Mesenchymal stem cell (in vitro differentiated cells and primary cell): ENCODE results near the gene GAREM1.
A peak's percentile ranks its signal among the peaks of the same experiment; 100 is the strongest.

ENCODE experiments used
- DNase-seq: peaks from one replicate; pipeline ENCODE4 v3.0.0-alpha.2; 2013
- H2AFZ ChIP-seq: one replicate; pipeline ENCODE4 v1.6.1; 2013; ENCODE audit warnings: low read depth, mild to moderate bottlenecking, control low read depth, inconsistent platforms, low read length, moderate library complexity
- H2AK5ac ChIP-seq: 2 replicates; pipeline ENCODE4 v1.6.1; 2013; ENCODE audit warnings: low read length, moderate library complexity, mild to moderate bottlenecking, inconsistent platforms; ENCODE audit not compliant: severe bottlenecking
- H2BK120ac ChIP-seq: one replicate; pipeline ENCODE4 v1.6.1; 2013; ENCODE audit warnings: low read depth, mild to moderate bottlenecking, inconsistent platforms, low read length, moderate library complexity
- H2BK12ac ChIP-seq, 2 experiments: one replicate each; pipeline ENCODE4 v1.6.1; 2013; ENCODE audit warnings: inconsistent platforms in 2 of 2, low read length in 2 of 2, mild to moderate bottlenecking in 2 of 2, moderate library complexity in 2 of 2, control low read depth in 1 of 2
- H2BK15ac ChIP-seq: one replicate; pipeline ENCODE4 v1.6.1; 2013; ENCODE audit warnings: mild to moderate bottlenecking, low read depth, inconsistent platforms; ENCODE audit not compliant: poor library complexity, severe bottlenecking
- H2BK5ac ChIP-seq: 2 replicates; pipeline ENCODE4 v1.6.1; 2013; ENCODE audit warnings: low read depth, mild to moderate bottlenecking, low read length, control low read depth, inconsistent platforms; ENCODE audit not compliant: poor library complexity, severe bottlenecking
- H3K14ac ChIP-seq, 2 experiments: one replicate each; pipeline ENCODE4 v1.6.1; 2013; ENCODE audit warnings: inconsistent platforms in 2 of 2, low read length in 2 of 2, control low read depth in 1 of 2, mild to moderate bottlenecking in 1 of 2, moderate library complexity in 1 of 2
- H3K18ac ChIP-seq, 2 experiments: one replicate each; pipeline ENCODE4 v1.6.1; 2013; ENCODE audit warnings: inconsistent platforms in 2 of 2, low read length in 2 of 2, control low read depth in 1 of 2, low read depth in 1 of 2, mild to moderate bottlenecking in 1 of 2
- H3K23ac ChIP-seq, 2 experiments: one replicate each; pipeline ENCODE4 v1.6.1; 2013; ENCODE audit warnings: inconsistent platforms in 2 of 2, low read length in 2 of 2, mild to moderate bottlenecking in 2 of 2, moderate library complexity in 2 of 2, control low read depth in 1 of 2
- H3K27ac ChIP-seq: 2 replicates; pipeline ENCODE4 v1.5.1; 2013; ENCODE audit warnings: mild to moderate bottlenecking, moderate library complexity, low read length, control low read depth, inconsistent platforms; ENCODE audit not compliant: poor library complexity, severe bottlenecking
- H3K27me3 ChIP-seq, 2 experiments: 2 replicates each; pipeline versions ENCODE4 v1.6.1 to v1.7.0; 2013; ENCODE audit warnings: low read length in 2 of 2, mild to moderate bottlenecking in 2 of 2, moderate library complexity in 2 of 2, control low read depth in 1 of 2, inconsistent platforms in 1 of 2; ENCODE audit not compliant: control insufficient read depth in 1 of 2, insufficient read depth in 1 of 2
- H3K36me3 ChIP-seq, 2 experiments: 2 replicates each; pipeline versions ENCODE4 v1.6.1 to v1.7.0; 2013; ENCODE audit warnings: low read length in 2 of 2, control low read depth in 1 of 2, inconsistent platforms in 1 of 2, low read depth in 1 of 2, mild to moderate bottlenecking in 1 of 2; ENCODE audit not compliant: insufficient read depth in 2 of 2, control insufficient read depth in 1 of 2
- H3K4ac ChIP-seq, 2 experiments: one replicate each; pipeline ENCODE4 v1.6.1; 2013; ENCODE audit warnings: inconsistent platforms in 2 of 2, low read length in 2 of 2, mild to moderate bottlenecking in 2 of 2, moderate library complexity in 2 of 2, control low read depth in 1 of 2, low read depth in 1 of 2
- H3K4me1 ChIP-seq: 2 replicates; pipeline ENCODE4 v1.6.1; 2013; ENCODE audit warnings: low read depth, low read length, control low read depth; ENCODE audit not compliant: control insufficient read depth, insufficient read depth
- H3K4me2 ChIP-seq: 2 replicates; pipeline ENCODE4 v1.6.1; 2013; ENCODE audit warnings: low read length, mild to moderate bottlenecking, inconsistent platforms; ENCODE audit not compliant: poor library complexity, severe bottlenecking
- H3K4me3 ChIP-seq, 2 experiments: 2 replicates each; pipeline versions ENCODE4 v1.5.1 to v1.7.0; 2013; ENCODE audit warnings: low read length in 2 of 2, mild to moderate bottlenecking in 2 of 2, control low read depth in 1 of 2, low read depth in 1 of 2; ENCODE audit not compliant: insufficient read depth in 1 of 2
- H3K79me1 ChIP-seq: replicated peaks from 2 replicates; pipeline ENCODE4 v1.6.1; 2013; ENCODE audit warnings: mild to moderate bottlenecking, control low read depth, low read length, inconsistent platforms; ENCODE audit not compliant: poor library complexity, severe bottlenecking
- H3K9ac ChIP-seq: 2 replicates; pipeline ENCODE4 v1.7.0; 2013; ENCODE audit warnings: mild to moderate bottlenecking, low read length, moderate library complexity
- H3K9me3 ChIP-seq: 2 replicates; pipeline ENCODE4 v1.7.0; 2013; ENCODE audit warnings: mild to moderate bottlenecking, low read length; ENCODE audit not compliant: control insufficient read depth
- H4K8ac ChIP-seq: one replicate; pipeline ENCODE4 v1.6.1; 2013; ENCODE audit warnings: inconsistent platforms, mild to moderate bottlenecking, low read length, moderate library complexity
- H4K91ac ChIP-seq: one replicate; pipeline ENCODE4 v1.6.1; 2013; ENCODE audit warnings: mild to moderate bottlenecking, low read length, inconsistent platforms
- WGBS: methylation state at CpG from one replicate; pipeline ENCODE4 v1.1.7; 2013; ENCODE audit warnings: mixed read lengths; 5-methylcytosine and 5-hydroxymethylcytosine counted together

Gene GAREM1

GRCh38 chr18:32422201-32422600 is 48.5 kb downstream of the GAREM1 start:
- Histone ChIP-seq H3K4me1 (no peaks in the 10 kb centered on the region), H3K4me3 (no peak overlapping the region), H2BK5ac (no peak overlapping the region), H2BK120ac (no peak overlapping the region), H4K91ac (no peak overlapping the region), H2AK5ac (no peak overlapping the region), H3K9ac (no peak overlapping the region), H3K27me3 (no peaks in the 10 kb centered on the region), H3K27ac (no peak overlapping the region), H2BK15ac (no peak overlapping the region), H4K8ac (no peak overlapping the region), H3K4me2 (no peak overlapping the region), H3K9me3 (no peaks in the 10 kb centered on the region), H3K36me3 (no peaks in the 10 kb centered on the region), H3K14ac (no peak overlapping the region), H3K23ac (no peak overlapping the region), H3K4ac (no peak overlapping the region), H2AFZ (no peak overlapping the region), H3K18ac (peak overlapping the region in 1 of 2 experiments; percentile 8), H3K79me1 (peaks cover 10% of the 10 kb centered on the region), H2BK12ac (no peak overlapping the region)
- DNase-seq = no peak
- WGBS = 100% methylated on average over 3 of the region's 3 CpGs

- Histone ChIP-seq H2AK5ac (no peak overlapping the region), H2BK5ac (no peak overlapping the region), H3K9ac (no peak overlapping the region), H3K36me3 (no peaks in the 10 kb centered on the region), H2AFZ (no peak overlapping the region), H2BK12ac (no peak overlapping the region), H3K9me3 (no peaks in the 10 kb centered on the region), H3K79me1 (peaks cover 10% of the 10 kb centered on the region), H3K27ac (no peak overlapping the region), H3K4me1 (no peaks in the 10 kb centered on the region), H3K23ac (no peak overlapping the region), H3K4me3 (no peak overlapping the region), H2BK120ac (no peak overlapping the region), H4K91ac (no peak overlapping the region), H3K14ac (no peak overlapping the region), H3K4ac (no peak overlapping the region), H3K18ac (no peak overlapping the region), H3K27me3 (no peaks in the 10 kb centered on the region), H2BK15ac (no peak overlapping the region), H3K4me2 (no peak overlapping the region), H4K8ac (no peak overlapping the region)
- WGBS = 90% methylated on average over 5 of the region's 5 CpGs
- no peak for DNase-seq
Observed at GRCh38 chr18:32420084-32420750, 50.5 kb downstream of the GAREM1 start.

- Histone ChIP-seq H3K9me3 (no peaks in the 10 kb centered on the region), H2BK15ac (no peak overlapping the region), H2AK5ac (no peak overlapping the region), H3K79me1 (peaks cover 10% of the 10 kb centered on the region), H3K27me3 (no peaks in the 10 kb centered on the region), H2AFZ (no peak overlapping the region), H3K4ac (no peak overlapping the region), H2BK12ac (no peak overlapping the region), H3K4me3 (no peak overlapping the region), H4K8ac (no peak overlapping the region), H3K18ac (no peak overlapping the region), H2BK120ac (no peak overlapping the region), H3K4me2 (no peak overlapping the region), H4K91ac (no peak overlapping the region), H3K23ac (no peak overlapping the region), H3K9ac (no peak overlapping the region), H3K4me1 (no peaks in the 10 kb centered on the region), H3K27ac (no peak overlapping the region), H3K36me3 (no peaks in the 10 kb centered on the region), H3K14ac (no peak overlapping the region), H2BK5ac (no peak overlapping the region)
- DNase-seq = no peak
- 94% methylated on average over 5 of the region's 5 CpGs for WGBS
Observed at GRCh38 chr18:32418148-32418547, 52.5 kb downstream of the GAREM1 start.

- H3K9ac ChIP-seq = no peak overlapping the region
- H3K4me3 ChIP-seq = no peak overlapping the region
- no peak overlapping the region for H2AFZ ChIP-seq
- H3K79me1 ChIP-seq = peaks cover 5% of the 10 kb centered on the region
- no peak overlapping the region for H4K91ac ChIP-seq
- no peak overlapping the region for H4K8ac ChIP-seq
- H3K4me2 ChIP-seq = no peak overlapping the region
- no peaks in the 10 kb centered on the region for H3K27me3 ChIP-seq
- H3K23ac ChIP-seq = no peak overlapping the region
- no peaks in the 10 kb centered on the region for H3K4me1 ChIP-seq
- H3K4ac ChIP-seq = no peak overlapping the region
- H3K18ac ChIP-seq = no peak overlapping the region
- WGBS = 83% methylated on average over 1 of the region's 2 CpGs
- no peak overlapping the region for H2AK5ac ChIP-seq
- no peak overlapping the region for H2BK5ac ChIP-seq
- DNase-seq = no peak
- H2BK120ac ChIP-seq = no peak overlapping the region
- no peak overlapping the region for H2BK12ac ChIP-seq
- no peak overlapping the region for H2BK15ac ChIP-seq
- no peak overlapping the region for H3K14ac ChIP-seq
- no peaks in the 10 kb centered on the region for H3K9me3 ChIP-seq
- H3K27ac ChIP-seq = no peak overlapping the region
- H3K36me3 ChIP-seq = no peaks in the 10 kb centered on the region
Observed at GRCh38 chr18:32405588-32405987, 65.1 kb downstream of the GAREM1 start.
